T-helper 2 cell treated with Interferon-gamma antibody and Interleukin-4, amounts not matched to agents 100 ng/mL and 5 ng/mL, for 36 hours (primary cell): ENCODE measurements around the gene BRSK2. TPM values are rescaled to one million over a fixed set of nuclear protein-coding genes. Genes with fewer than 3 reads are reported as not detected.

Source experiments
- intact Hi-C: fragments of 100-400 bp; cut with micrococcal nuclease; formaldehyde crosslinking; loops from one replicate; pipeline ENCODE4 v1.15.1; 2023
- total RNA-seq: library from RNA; stranded (reverse); gene quantifications from 2 replicates; pipeline ENCODE4 v1.2.3, GENCODE V29; 2022

BRSK2 gene
- total RNA-seq, 1 donor from 2014 or later = not detected

DNA sequence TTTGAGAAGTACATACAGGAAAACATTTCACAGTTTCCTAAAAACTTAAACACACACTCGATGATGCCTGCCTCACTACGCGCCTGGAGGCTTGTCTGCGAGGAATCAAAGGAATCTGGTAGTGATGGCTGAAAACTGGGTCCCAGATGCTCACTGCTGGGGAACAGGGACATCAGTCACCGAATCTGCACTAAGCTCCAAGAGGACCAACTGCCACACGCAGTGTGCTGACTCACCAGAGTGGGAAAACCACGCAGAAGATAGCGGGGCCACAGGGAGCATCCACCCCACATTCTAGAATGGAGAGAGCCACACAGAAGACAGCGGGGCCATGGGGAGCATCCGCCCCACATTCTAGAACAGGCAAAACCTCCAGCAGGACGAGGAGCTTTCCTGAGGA, 121.2 kb downstream of the BRSK2 start:
- intact Hi-C loops = no loop called here

- intact Hi-C loops = no loop called here
These were observed 122.3 kb downstream of the BRSK2 start for GRCh38 chr11:1511937-1512496.

Other genes with a start within 250 kb of the BRSK2 start
- gene MUC5AC, start 232.0 kb upstream of the BRSK2 start, total RNA-seq = not detected in 2 replicates
- gene MUC5B, start 166.9 kb upstream of the BRSK2 start, total RNA-seq = not detected in 2 replicates
- 26.2 and 29.8 TPM in 2 replicates for gene TOLLIP, start 80.3 kb upstream of the BRSK2 start, total RNA-seq
- 39.6 and 41.3 TPM in 2 replicates for gene MOB2, start 96.8 kb downstream of the BRSK2 start, total RNA-seq
- 0.30 and 0.80 TPM in 2 replicates for gene DUSP8, start 182.3 kb downstream of the BRSK2 start, total RNA-seq
- gene KRTAP5-1, start 195.3 kb downstream of the BRSK2 start, total RNA-seq = not detected in 2 replicates
- not detected in 2 replicates for gene KRTAP5-2, start 208.4 kb downstream of the BRSK2 start, total RNA-seq
- gene KRTAP5-3, start 218.5 kb downstream of the BRSK2 start, total RNA-seq = not detected in 2 replicates
- gene KRTAP5-4, start 232.2 kb downstream of the BRSK2 start, total RNA-seq = not detected in 2 replicates
- gene KRTAP5-5, start 239.8 kb downstream of the BRSK2 start, total RNA-seq = not detected in 2 replicates